DOHH2 (cell line): ENCODE data around the gene ZBTB8A.

Experiments
- H3F3A ChIP-seq: fragments of 200-600 bp; sonication (generic), shearing (Covaris generic); 2 replicates; pipeline ENCODE4 v1.6.0; 2016; ENCODE audit warnings: antibody characterized with exemption, mild to moderate bottlenecking; ENCODE audit not compliant: control insufficient read depth, insufficient read depth
- H3K27ac ChIP-seq: fragments of 200-600 bp; sonication (generic); 2 replicates; pipeline ENCODE4 v1.5.1; 2014; ENCODE audit warnings: low read depth, mild to moderate bottlenecking, low read length, moderate library complexity
- H3K27me3 ChIP-seq: fragments of 200-600 bp; sonication (generic); 2 replicates; pipeline ENCODE4 v1.6.1; 2014; ENCODE audit warnings: mild to moderate bottlenecking, low read length, mixed read lengths; ENCODE audit not compliant: control insufficient read depth
- H3K36me3 ChIP-seq: fragments of 200-600 bp; sonication (generic); 2 replicates; pipeline ENCODE4 v1.6.1; 2014; ENCODE audit warnings: mild to moderate bottlenecking, low read length, moderate library complexity, mixed read lengths; ENCODE audit not compliant: control insufficient read depth
- H3K4me1 ChIP-seq: fragments of 200-600 bp; sonication (generic); 2 replicates; pipeline ENCODE4 v1.6.1; 2014; ENCODE audit warnings: mild to moderate bottlenecking, low read length, mixed read lengths; ENCODE audit not compliant: control insufficient read depth
- H3K4me2 ChIP-seq: fragments of 200-600 bp; sonication (generic); 2 replicates; pipeline ENCODE4 v1.6.0; 2014; ENCODE audit warnings: mild to moderate bottlenecking, low read length, moderate library complexity
- H3K4me3 ChIP-seq: fragments of 200-600 bp; sonication (generic); 2 replicates; pipeline ENCODE4 v1.5.1; 2014; ENCODE audit warnings: mild to moderate bottlenecking, low read length, mixed read lengths
- H3K79me2 ChIP-seq: fragments of 200-600 bp; sonication (generic); 2 replicates; pipeline ENCODE4 v1.6.1; 2014; ENCODE audit warnings: mild to moderate bottlenecking, low read length, mixed read lengths; ENCODE audit not compliant: control insufficient read depth
- H3K9me2 ChIP-seq: fragments of 200-600 bp; sonication (generic); replicated peaks from 2 replicates; pipeline ENCODE4 v1.6.1; 2014; ENCODE audit warnings: mild to moderate bottlenecking, low read length, mixed read lengths; ENCODE audit not compliant: control insufficient read depth
- H3K9me3 ChIP-seq: fragments of 200-600 bp; sonication (generic); 2 replicates; pipeline ENCODE4 v1.6.1; 2014; ENCODE audit warnings: antibody characterized with exemption, low read length, mixed read lengths; ENCODE audit not compliant: control insufficient read depth, insufficient read depth
- H4K20me1 ChIP-seq: fragments of 200-600 bp; sonication (generic); 2 replicates; pipeline ENCODE4 v1.6.0; 2014; ENCODE audit warnings: low read depth, mild to moderate bottlenecking, antibody characterized with exemption, low read length, moderate library complexity; ENCODE audit not compliant: control insufficient read depth, insufficient read depth
- EZH2phosphoT487 ChIP-seq: fragments of 200-600 bp; sonication (generic); IDR thresholded peaks from 2 replicates; pipeline ENCODE4 v1.6.1; 2017; ENCODE audit warnings: borderline replicate concordance, mild to moderate bottlenecking, antibody characterized with exemption, low read length, moderate library complexity, mixed read lengths
- TF ChIP-seq, protein P1 (sequence below): fragments of 200-600 bp; sonication (generic); IDR thresholded peaks from one replicate; pipeline ENCODE4 v1.5.1; 2014; ENCODE audit warnings: antibody characterized with exemption, mild to moderate bottlenecking, low read depth, low read length; ENCODE audit not compliant: poor library complexity, severe bottlenecking

The ZBTB8A gene

DNA sequence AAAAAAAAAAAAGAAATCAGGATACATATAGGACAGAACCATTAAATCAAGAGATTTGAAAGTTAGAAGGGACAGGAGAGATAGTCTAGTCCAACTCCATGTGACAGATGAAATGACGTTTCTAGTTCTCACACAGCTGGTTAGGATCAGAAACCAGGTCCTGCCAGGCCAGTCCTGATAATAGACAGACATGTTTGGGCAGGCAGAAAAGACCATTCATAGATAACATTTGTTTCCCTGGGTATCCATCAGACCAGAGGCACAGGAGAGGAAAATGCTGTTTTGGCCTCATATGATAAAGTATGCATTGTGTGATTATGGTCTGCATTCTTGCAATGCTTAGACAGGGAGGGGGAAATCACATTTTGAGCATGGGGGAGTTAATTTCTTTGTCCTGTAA lies 45.0 kb upstream of the ZBTB8A start:
- Histone ChIP-seq H3F3A (no peaks in the 10 kb centered on the region), H3K4me3 (no peak overlapping the region), H4K20me1 (no peaks in the 10 kb centered on the region), H3K9me3 (no peaks in the 10 kb centered on the region), H3K4me1 (peaks cover 4% of the 10 kb centered on the region; the same call in 1 of the 2 replicates), H3K27ac (no peak overlapping the region), H3K79me2 (no peaks in the 10 kb centered on the region), H3K4me2 (no peak overlapping the region), H3K36me3 (no peaks in the 10 kb centered on the region), H3K27me3 (peaks cover 27% of the 10 kb centered on the region), H3K9me2 (no peaks in the 10 kb centered on the region)
- TF ChIP-seq EZH2phosphoT487 = no peak
- TF ChIP-seq, protein P1, sequence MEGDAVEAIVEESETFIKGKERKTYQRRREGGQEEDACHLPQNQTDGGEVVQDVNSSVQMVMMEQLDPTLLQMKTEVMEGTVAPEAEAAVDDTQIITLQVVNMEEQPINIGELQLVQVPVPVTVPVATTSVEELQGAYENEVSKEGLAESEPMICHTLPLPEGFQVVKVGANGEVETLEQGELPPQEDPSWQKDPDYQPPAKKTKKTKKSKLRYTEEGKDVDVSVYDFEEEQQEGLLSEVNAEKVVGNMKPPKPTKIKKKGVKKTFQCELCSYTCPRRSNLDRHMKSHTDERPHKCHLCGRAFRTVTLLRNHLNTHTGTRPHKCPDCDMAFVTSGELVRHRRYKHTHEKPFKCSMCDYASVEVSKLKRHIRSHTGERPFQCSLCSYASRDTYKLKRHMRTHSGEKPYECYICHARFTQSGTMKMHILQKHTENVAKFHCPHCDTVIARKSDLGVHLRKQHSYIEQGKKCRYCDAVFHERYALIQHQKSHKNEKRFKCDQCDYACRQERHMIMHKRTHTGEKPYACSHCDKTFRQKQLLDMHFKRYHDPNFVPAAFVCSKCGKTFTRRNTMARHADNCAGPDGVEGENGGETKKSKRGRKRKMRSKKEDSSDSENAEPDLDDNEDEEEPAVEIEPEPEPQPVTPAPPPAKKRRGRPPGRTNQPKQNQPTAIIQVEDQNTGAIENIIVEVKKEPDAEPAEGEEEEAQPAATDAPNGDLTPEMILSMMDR = no peak

DNA sequence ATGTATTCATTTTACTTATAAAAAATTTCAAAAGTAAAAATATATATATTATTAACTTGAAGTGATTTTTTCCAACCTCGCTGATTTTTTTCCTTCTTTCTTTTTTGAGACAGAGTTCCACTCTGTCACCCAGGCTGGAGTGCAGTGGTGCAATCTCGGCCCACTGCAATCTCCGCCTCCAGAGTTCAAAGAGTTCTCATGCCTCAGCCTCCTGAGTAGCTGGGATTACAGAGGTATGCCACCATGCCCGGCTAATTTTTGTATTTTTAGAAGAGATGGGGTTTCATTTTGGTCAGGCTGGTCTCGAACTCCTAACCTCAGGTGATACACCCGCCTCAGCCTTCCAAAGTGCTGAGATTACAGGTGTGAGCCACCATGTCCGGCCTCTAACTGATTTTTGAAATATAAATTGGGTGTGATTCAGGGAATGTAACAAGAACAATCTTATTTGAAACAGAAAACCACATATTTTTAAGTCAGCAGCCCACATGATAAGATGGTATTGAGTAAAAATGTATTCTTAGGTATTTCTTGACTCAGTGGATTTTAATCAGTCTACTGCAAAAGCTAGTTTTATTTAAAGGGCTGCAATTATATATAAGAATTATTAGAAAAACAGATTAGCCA lies 44.4 kb upstream of the ZBTB8A start:
- no peak overlapping the region for H3K27ac ChIP-seq

DNA sequence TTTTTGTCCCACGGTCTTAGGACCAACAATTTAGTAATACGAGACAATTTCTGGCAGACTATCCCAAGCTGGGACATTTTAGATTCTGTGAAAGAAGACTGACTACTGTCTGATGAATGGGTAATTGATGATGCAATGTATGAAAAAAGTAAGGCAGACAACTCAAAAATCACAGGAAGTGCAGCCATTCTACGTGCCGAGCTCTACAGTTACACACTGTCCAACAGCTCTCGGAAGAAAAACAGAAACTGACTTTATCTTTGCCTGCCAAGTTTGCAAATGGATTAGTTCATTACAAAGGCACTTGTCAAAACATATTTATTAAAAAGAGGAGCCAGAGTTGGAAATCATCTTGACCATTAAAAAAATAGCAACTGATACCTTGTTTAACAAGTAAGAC lies 43.1 kb upstream of the ZBTB8A start:
- H3K27me3 ChIP-seq = peaks cover 37% of the 10 kb centered on the region
- H3K9me2 ChIP-seq = no peaks in the 10 kb centered on the region
- H3K4me2 ChIP-seq = no peak overlapping the region
- no peaks in the 10 kb centered on the region for H3F3A ChIP-seq
- H3K79me2 ChIP-seq = no peaks in the 10 kb centered on the region
- no peaks in the 10 kb centered on the region for H3K36me3 ChIP-seq
- no peak overlapping the region for H3K4me3 ChIP-seq
- H3K4me1 ChIP-seq = no peaks in the 10 kb centered on the region; the same call in 1 of the 2 replicates
- no peaks in the 10 kb centered on the region for H4K20me1 ChIP-seq
- no peaks in the 10 kb centered on the region for H3K9me3 ChIP-seq
- H3K27ac ChIP-seq = no peak overlapping the region
- TF ChIP-seq, protein P1 = no peak
- no peak for TF ChIP-seq EZH2phosphoT487

More for the DNA sequence above, 44.4 kb upstream of the ZBTB8A start:
- H3K27me3 ChIP-seq = peaks cover 31% of the 10 kb centered on the region
- H3F3A ChIP-seq = no peaks in the 10 kb centered on the region
- H3K4me3 ChIP-seq = no peak overlapping the region
- no peaks in the 10 kb centered on the region for H3K9me3 ChIP-seq
- H3K4me2 ChIP-seq = no peak overlapping the region
- no peaks in the 10 kb centered on the region for H4K20me1 ChIP-seq
- no peaks in the 10 kb centered on the region for H3K36me3 ChIP-seq
- H3K9me2 ChIP-seq = no peaks in the 10 kb centered on the region
- no peaks in the 10 kb centered on the region for H3K79me2 ChIP-seq
- no peak for TF ChIP-seq EZH2phosphoT487
- TF ChIP-seq, protein P1 = no peak
- H3K4me1 ChIP-seq = no peaks in the 10 kb centered on the region
